Neuronal stem cell (in vitro differentiated cells): ENCODE measurements around the gene GREM1.

ENCODE experiments used
- DNase-seq: peaks from one replicate; pipeline ENCODE4 v3.0.0-alpha.2; 2013; ENCODE audit warnings: low spot score
- H2AFZ ChIP-seq: one replicate; pipeline ENCODE4 v1.6.1; 2013; ENCODE audit warnings: mild to moderate bottlenecking, low read length, inconsistent platforms
- H2AK5ac ChIP-seq: 2 replicates; pipeline ENCODE4 v1.6.1; 2013; ENCODE audit warnings: low read depth, mild to moderate bottlenecking, inconsistent platforms, low read length, moderate library complexity, mixed read lengths
- H2BK120ac ChIP-seq: 2 replicates; pipeline ENCODE4 v1.6.1; 2013; ENCODE audit warnings: low read depth, mild to moderate bottlenecking, inconsistent platforms, low read length, moderate library complexity, mixed read lengths
- H2BK12ac ChIP-seq: one replicate; pipeline ENCODE4 v1.6.1; 2013; ENCODE audit warnings: low read length, inconsistent platforms
- H2BK15ac ChIP-seq: 2 replicates; pipeline ENCODE4 v1.6.1; 2013; ENCODE audit warnings: mild to moderate bottlenecking, low read length, inconsistent platforms, mixed read lengths
- H2BK5ac ChIP-seq: one replicate; pipeline ENCODE4 v1.6.1; 2013; ENCODE audit warnings: inconsistent platforms, mild to moderate bottlenecking, low read length, moderate library complexity
- H3K14ac ChIP-seq: one replicate; pipeline ENCODE4 v1.6.1; 2013; ENCODE audit warnings: low read length, inconsistent platforms
- H3K18ac ChIP-seq: 2 replicates; pipeline ENCODE4 v1.6.1; 2013; ENCODE audit warnings: low read length, inconsistent platforms
- H3K23ac ChIP-seq: 2 replicates; pipeline ENCODE4 v1.6.1; 2013; ENCODE audit warnings: low read depth, mild to moderate bottlenecking, mixed read lengths, low read length, inconsistent platforms; ENCODE audit not compliant: poor library complexity
- H3K27ac ChIP-seq: replicated peaks from 3 replicates; pipeline ENCODE4 v1.5.1; 2013; ENCODE audit warnings: low read length, inconsistent platforms
- H3K27me3 ChIP-seq, 3 experiments: 2 replicates each; pipeline ENCODE4 v1.6.1; 2013; ENCODE audit warnings: low read length in 3 of 3, mild to moderate bottlenecking in 2 of 3, inconsistent platforms in 1 of 3, low read depth in 1 of 3, mixed read lengths in 1 of 3, moderate library complexity in 1 of 3; ENCODE audit not compliant: control insufficient read depth in 3 of 3, insufficient read depth in 3 of 3
- H3K36me3 ChIP-seq, 2 donors: replicated peaks in 1 of 2; 2 replicates each; pipeline ENCODE4 v1.6.1; 2013; ENCODE audit warnings: low read length in 2 of 2; ENCODE audit not compliant: control insufficient read depth in 2 of 2, insufficient read depth in 2 of 2
- H3K4ac ChIP-seq: 2 replicates; pipeline ENCODE4 v1.6.1; 2013; ENCODE audit warnings: inconsistent platforms, mild to moderate bottlenecking, low read length, moderate library complexity
- H3K4me1 ChIP-seq, 2 donors: 1 replicate in 1 of 2; 2 replicates in 1 of 2; pipeline ENCODE4 v1.6.1; 2013; ENCODE audit warnings: low read length in 2 of 2, low read depth in 1 of 2; ENCODE audit not compliant: control insufficient read depth in 2 of 2, insufficient read depth in 1 of 2
- H3K4me2 ChIP-seq: one replicate; pipeline ENCODE4 v1.6.1; 2013; ENCODE audit warnings: mild to moderate bottlenecking, low read length, inconsistent platforms; ENCODE audit not compliant: insufficient read depth, poor library complexity, severe bottlenecking
- H3K4me3 ChIP-seq, 2 donors: 2 replicates each; pipeline ENCODE4 v1.5.1; 2013; ENCODE audit warnings: low read length in 2 of 2, mild to moderate bottlenecking in 2 of 2, inconsistent platforms in 1 of 2, moderate library complexity in 1 of 2
- H3K79me1 ChIP-seq: one replicate; pipeline ENCODE4 v1.6.1; 2013; ENCODE audit warnings: low read depth, mild to moderate bottlenecking, inconsistent platforms, low read length, moderate library complexity
- H3K9ac ChIP-seq: one replicate; pipeline ENCODE4 v1.6.1; 2013; ENCODE audit warnings: mild to moderate bottlenecking, low read depth, low read length, inconsistent platforms; ENCODE audit not compliant: poor library complexity
- H3K9me3 ChIP-seq, 2 donors: replicated peaks in 1 of 2; 2 replicates each; pipeline versions ENCODE3 to v1.6.1; 2013; ENCODE audit warnings: low read length in 2 of 2, mild to moderate bottlenecking in 2 of 2, inconsistent platforms in 1 of 2, low read depth in 1 of 2, mixed read lengths in 1 of 2, moderate library complexity in 1 of 2; ENCODE audit not compliant: control insufficient read depth in 2 of 2, insufficient read depth in 1 of 2
- H4K8ac ChIP-seq: one replicate; pipeline ENCODE4 v1.6.1; 2013; ENCODE audit warnings: low read depth, mild to moderate bottlenecking, inconsistent platforms, low read length, moderate library complexity
- H4K91ac ChIP-seq: one replicate; pipeline ENCODE4 v1.6.1; 2013; ENCODE audit warnings: low read length, low read depth, mild to moderate bottlenecking, inconsistent platforms; ENCODE audit not compliant: poor library complexity
- WGBS, 2 donors: extraction: QIAGEN DNeasy Blood & Tissue Kit; methylation state at CpG; one replicate each; pipeline ENCODE4 v1.1.7; 2013; ENCODE audit warnings: missing lambda C conversion rate in 2 of 2, mixed read lengths in 1 of 2; ENCODE audit not compliant: insufficient read length in 2 of 2, insufficient replicate concordance in 1 of 2; ENCODE audit errors: extremely low coverage in 2 of 2; 5-methylcytosine and 5-hydroxymethylcytosine counted together

The GREM1 gene

DNA sequence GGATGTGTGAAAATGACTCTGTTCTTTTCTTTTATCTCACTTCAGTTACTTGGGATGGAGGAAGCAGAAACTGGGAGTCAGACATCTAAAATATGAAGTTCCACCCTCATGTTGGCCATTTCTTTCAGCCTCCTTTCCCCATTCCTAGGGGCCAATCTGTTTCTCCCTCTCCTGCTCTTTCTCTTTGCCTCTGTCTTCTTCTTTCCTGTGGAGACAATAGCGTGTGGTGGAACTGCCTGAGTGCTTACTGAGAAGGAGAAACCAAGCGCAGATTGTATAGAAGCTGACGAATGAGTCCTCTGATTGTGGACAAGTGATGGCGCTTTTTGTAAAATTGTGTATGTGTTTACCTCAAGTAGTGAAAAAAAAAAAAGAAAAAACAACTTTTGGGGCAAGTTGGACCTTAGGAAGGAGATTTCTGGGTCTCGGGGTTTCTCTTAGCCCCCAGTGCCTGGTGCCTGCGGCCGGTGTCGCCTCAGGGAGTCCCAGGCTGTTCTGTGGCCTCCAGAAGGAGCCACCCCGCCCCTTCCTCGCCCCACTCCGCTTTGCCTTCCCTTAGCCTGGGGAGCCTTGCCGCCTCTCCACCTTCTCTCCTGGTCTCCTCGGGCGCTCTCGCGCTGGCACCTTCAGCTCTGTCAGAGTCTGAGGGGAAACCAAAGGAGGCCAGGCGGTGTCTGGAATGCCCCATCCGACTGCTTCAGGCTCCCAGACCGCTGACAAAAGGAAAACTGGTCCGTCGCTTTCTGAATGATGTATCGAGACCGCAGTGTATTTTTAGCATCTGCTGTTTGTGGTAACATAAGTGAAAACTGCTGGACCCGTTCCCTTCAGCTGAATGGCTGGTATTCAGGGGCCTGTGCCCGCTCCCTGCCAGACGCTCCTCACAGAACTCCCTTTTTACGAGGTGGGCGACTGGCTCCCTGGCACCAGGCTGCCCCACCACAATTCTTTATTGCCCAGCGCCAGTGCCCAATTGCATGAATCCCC, 46.2 kb upstream of the GREM1 start:
- no peaks in the 10 kb centered on the region for H3K79me1 ChIP-seq
- H3K4ac ChIP-seq = no peak overlapping the region
- no peaks in the 10 kb centered on the region for H3K9me3 ChIP-seq
- H3K36me3 ChIP-seq = no peaks in the 10 kb centered on the region
- peak overlapping the region; percentile 57 for H3K23ac ChIP-seq
- H3K9ac ChIP-seq = no peak overlapping the region
- H3K27ac ChIP-seq = no peak overlapping the region
- H4K8ac ChIP-seq = no peak overlapping the region
- H2BK120ac ChIP-seq = no peak overlapping the region
- H3K4me2 ChIP-seq = no peak overlapping the region
- no peak overlapping the region for H2BK15ac ChIP-seq
- no peak overlapping the region for H2BK5ac ChIP-seq
- no peak overlapping the region for H4K91ac ChIP-seq
- no peak overlapping the region for H2AFZ ChIP-seq
- no peak overlapping the region for H3K14ac ChIP-seq
- no CpG with 5 or more reads among the region's 29 CpGs for WGBS, 2 donors
- H3K27me3 ChIP-seq = no peaks in the 10 kb centered on the region
- H2BK12ac ChIP-seq = no peak overlapping the region
- no peak overlapping the region for H3K4me3 ChIP-seq
- H2AK5ac ChIP-seq = peak overlapping the region; percentile 30
- DNase-seq = no peak
- H3K4me1 ChIP-seq = peaks cover 0 to 4% of the 10 kb centered on the region in 2 donors
- peak overlapping the region; percentile 53 for H3K18ac ChIP-seq

DNA sequence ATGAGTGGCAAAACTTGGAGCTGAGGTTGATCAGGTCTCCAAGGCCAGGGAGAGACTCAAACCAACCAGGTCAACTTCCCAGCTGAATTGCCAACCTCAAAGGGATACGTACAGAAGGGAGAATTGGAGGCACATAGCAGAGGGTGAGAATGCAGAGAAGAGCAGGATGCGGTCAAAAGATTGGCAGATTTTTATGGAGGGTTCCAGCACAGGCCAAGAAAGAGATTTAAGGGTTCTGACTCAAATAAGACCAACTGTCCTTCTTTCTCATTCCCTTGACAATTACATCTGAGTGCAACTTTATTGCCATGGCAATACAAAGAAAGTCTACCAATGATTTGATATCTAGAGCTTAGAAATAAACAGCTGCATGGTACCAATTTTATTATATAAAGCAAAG, 43.1 kb upstream of the GREM1 start:
- Histone ChIP-seq H3K36me3 (no peaks in the 10 kb centered on the region), H4K91ac (no peak overlapping the region), H3K79me1 (no peaks in the 10 kb centered on the region), H3K14ac (no peak overlapping the region), H2BK5ac (no peak overlapping the region), H3K27ac (no peak overlapping the region), H2BK120ac (no peak overlapping the region), H3K9ac (no peak overlapping the region), H3K9me3 (no peaks in the 10 kb centered on the region), H3K18ac (no peak overlapping the region), H2AFZ (no peak overlapping the region), H3K27me3 (no peaks in the 10 kb centered on the region), H2AK5ac (no peak overlapping the region), H2BK15ac (no peak overlapping the region), H3K4ac (no peak overlapping the region), H2BK12ac (no peak overlapping the region), H3K4me1 (peaks cover 2 to 4% of the 10 kb centered on the region in 2 donors), H3K4me3 (no peak overlapping the region), H3K23ac (no peak overlapping the region), H4K8ac (no peak overlapping the region), H3K4me2 (no peak overlapping the region)
- DNase-seq = no peak
- no CpG with 5 or more reads among the region's 2 CpGs for WGBS, 2 donors

DNA sequence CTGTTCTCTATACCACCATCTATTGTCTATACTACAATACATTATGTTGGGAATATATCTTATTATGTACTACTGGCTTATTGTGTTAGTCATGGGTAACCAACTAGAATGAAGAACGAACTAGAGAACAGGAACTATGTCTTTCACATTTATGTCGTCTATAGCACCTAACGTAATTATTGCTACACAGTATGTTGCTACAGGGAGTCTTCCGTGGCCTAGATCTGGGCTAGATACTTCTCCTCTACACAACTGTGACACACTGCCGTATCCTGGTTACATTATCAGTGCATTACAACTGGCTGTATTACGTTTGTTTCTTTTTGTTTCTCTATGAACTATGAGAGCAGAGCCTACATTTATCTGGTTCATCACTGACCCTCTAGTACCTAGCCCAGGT, 42.3 kb upstream of the GREM1 start:
- H3K27me3 ChIP-seq = no peaks in the 10 kb centered on the region
- no peaks in the 10 kb centered on the region for H3K79me1 ChIP-seq
- H3K9ac ChIP-seq = no peak overlapping the region
- no peaks in the 10 kb centered on the region for H3K36me3 ChIP-seq
- no peak overlapping the region for H3K4me2 ChIP-seq
- no peak overlapping the region for H3K23ac ChIP-seq
- no peak overlapping the region for H3K14ac ChIP-seq
- H3K27ac ChIP-seq = no peak overlapping the region
- no CpG with 5 or more reads among the region's 6 CpGs for WGBS, 2 donors
- H3K4me3 ChIP-seq = no peak overlapping the region
- H3K4me1 ChIP-seq = peaks cover 2 to 3% of the 10 kb centered on the region in 2 donors
- H4K8ac ChIP-seq = no peak overlapping the region
- H2BK12ac ChIP-seq = no peak overlapping the region
- no peaks in the 10 kb centered on the region for H3K9me3 ChIP-seq
- H3K4ac ChIP-seq = no peak overlapping the region
- no peak overlapping the region for H2BK120ac ChIP-seq
- no peak overlapping the region for H4K91ac ChIP-seq
- no peak overlapping the region for H2BK5ac ChIP-seq
- H2AK5ac ChIP-seq = no peak overlapping the region
- H3K18ac ChIP-seq = no peak overlapping the region
- H2BK15ac ChIP-seq = no peak overlapping the region
- no peak for DNase-seq
- H2AFZ ChIP-seq = no peak overlapping the region

DNA sequence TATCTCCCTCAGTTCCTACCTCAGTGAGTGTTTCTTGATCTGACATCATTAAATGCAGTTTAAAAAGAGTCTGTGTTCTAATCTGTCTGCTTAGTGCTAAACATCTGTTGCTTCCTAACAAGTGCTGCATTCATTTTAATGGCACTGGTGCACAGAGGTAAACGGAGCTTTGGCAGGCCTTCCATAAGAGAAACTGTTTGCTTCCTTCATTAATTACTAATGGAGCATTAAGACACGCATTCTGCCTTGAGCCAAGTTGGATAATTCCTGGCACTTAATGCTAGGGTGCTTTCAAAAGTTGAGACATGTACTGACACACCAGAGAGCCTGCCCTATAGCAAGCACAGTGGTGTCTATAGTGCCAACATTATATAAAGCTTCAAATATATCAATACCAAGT, 41.6 kb upstream of the GREM1 start:
- no peak overlapping the region for H3K4me3 ChIP-seq
- no peaks in the 10 kb centered on the region for H3K79me1 ChIP-seq
- no peak overlapping the region for H3K4me2 ChIP-seq
- WGBS, 2 donors = no CpG with 5 or more reads among the region's 2 CpGs
- H3K9me3 ChIP-seq = no peaks in the 10 kb centered on the region
- H2BK15ac ChIP-seq = no peak overlapping the region
- H3K9ac ChIP-seq = no peak overlapping the region
- no peak overlapping the region for H4K91ac ChIP-seq
- H2AK5ac ChIP-seq = no peak overlapping the region
- no peaks in the 10 kb centered on the region for H3K27me3 ChIP-seq
- no peak overlapping the region for H2BK120ac ChIP-seq
- no peak overlapping the region for H4K8ac ChIP-seq
- H2BK12ac ChIP-seq = no peak overlapping the region
- no peak for DNase-seq
- H3K4ac ChIP-seq = no peak overlapping the region
- H2AFZ ChIP-seq = no peak overlapping the region
- H3K36me3 ChIP-seq = no peaks in the 10 kb centered on the region
- H3K18ac ChIP-seq = no peak overlapping the region
- peaks cover 2 to 3% of the 10 kb centered on the region in 2 donors for H3K4me1 ChIP-seq
- H3K23ac ChIP-seq = no peak overlapping the region
- H3K14ac ChIP-seq = no peak overlapping the region
- H2BK5ac ChIP-seq = no peak overlapping the region
- H3K27ac ChIP-seq = no peak overlapping the region
